ENCODE results near the gene RAB2B. TPM values are rescaled to one million over a fixed set of nuclear protein-coding genes. Genes with fewer than 3 reads are reported as not detected.
"Not testable (repeated sequence)": the region's sequence is repeated elsewhere in the genome, so short reads cannot be mapped to it uniquely, and the experiment has no call there.

Gene RAB2B
- total RNA-seq, 4 donors from 2014 or later: 26.8 to 66.8 (median 38.9) TPM

GRCh38 chr14:21467616-21468015 lies 9.1 kb downstream of the RAB2B start:
- 80 to 87% methylated on average over 1 of the region's 1 CpG for WGBS, 2 donors
- no peak for TF ChIP-seq POLR2A (IDR thresholded peaks at IDR 0.05)
- no peak for TF ChIP-seq CTCF (IDR thresholded peaks at IDR 0.05)
- intact Hi-C loops (cut with DNase I): no loop called here
- peaks cover 28 to 39% of the 10 kb centered on the region in 2 donors for H3K36me3 ChIP-seq
- H3K4me1 ChIP-seq: no peaks in the 10 kb centered on the region
- no peaks in the 10 kb centered on the region for H3K27me3 ChIP-seq
- DNase-seq: no peak
- no peak overlapping the region for H3K4me3 ChIP-seq (replicated peaks in 1 of 3)
- no peak overlapping the region for H3K27ac ChIP-seq
- H3K9me3 ChIP-seq: no peaks in the 10 kb centered on the region

DNA sequence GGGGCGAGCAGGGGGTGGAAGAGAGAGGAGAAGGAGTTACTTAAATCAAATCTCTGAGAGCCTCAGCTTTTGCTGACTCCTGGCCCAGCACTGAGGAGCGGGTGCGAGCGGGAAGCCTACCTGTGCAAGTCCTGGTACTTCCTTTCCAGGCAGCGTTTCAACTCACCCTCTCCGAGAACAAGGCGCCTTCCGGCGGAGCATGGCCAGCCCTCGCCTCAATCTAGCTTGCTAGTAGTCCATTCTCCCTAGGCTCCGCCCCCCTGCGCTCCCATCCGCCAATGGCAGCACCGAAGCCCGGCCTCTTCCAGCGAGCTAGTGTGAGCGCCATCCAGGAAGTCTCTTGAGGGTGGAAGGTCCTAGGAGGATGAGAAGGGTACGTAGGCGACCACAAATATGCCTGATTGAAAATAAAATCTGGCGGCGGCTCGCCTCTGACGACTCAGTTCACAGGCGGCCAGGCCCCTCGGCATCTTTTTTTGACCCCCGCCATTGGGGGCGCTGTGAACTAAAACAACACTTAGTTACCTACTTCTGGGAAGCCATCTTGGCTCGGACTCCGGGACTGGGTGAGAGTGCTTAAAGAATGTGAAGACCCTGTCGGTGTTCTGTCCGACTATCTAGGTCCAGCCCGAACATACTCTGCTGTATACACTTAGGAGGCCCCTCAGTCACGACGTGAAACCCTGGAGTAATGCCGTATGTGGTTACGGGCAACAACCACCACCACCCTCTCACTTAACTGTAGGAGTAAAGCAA lies 20.7 kb downstream of the RAB2B start, which contains the start of gene CHD8:
CHD8 (minus strand) TSS at position 212 of the 756 bp plus-strand sequence. CDS start 24,480 bp downstream, outside the sequence.
- no peaks in the 10 kb centered on the region for H3K9me3 ChIP-seq
- intact Hi-C loops (cut with DNase I): no loop called here
- H3K4me3 ChIP-seq (replicated peaks in 1 of 3): peak within 1 kb of the TSS; percentile 68 to 94 (median 89)
- peak; percentile 100 for DNase-seq
- H3K36me3 ChIP-seq: peaks cover 6 to 10% of the 10 kb centered on the region in 2 donors
- H3K27me3 ChIP-seq: no peaks in the 10 kb centered on the region
- TF ChIP-seq CTCF (IDR thresholded peaks at IDR 0.05) (peak in 3 of 6 experiments; percentile 25 to 48 (median 34)), POLR2A (IDR thresholded peaks at IDR 0.05) (peak in 1 of 2 donors; percentile 81)
- peaks cover 18 to 21% of the 10 kb centered on the region in 2 donors for H3K4me1 ChIP-seq
- 1% methylated on average over 29 to 31 of the region's 36 CpGs for WGBS, 2 donors
- peak within 1 kb of the TSS; percentile 91 to 98 (median 96) for H3K27ac ChIP-seq

DNA sequence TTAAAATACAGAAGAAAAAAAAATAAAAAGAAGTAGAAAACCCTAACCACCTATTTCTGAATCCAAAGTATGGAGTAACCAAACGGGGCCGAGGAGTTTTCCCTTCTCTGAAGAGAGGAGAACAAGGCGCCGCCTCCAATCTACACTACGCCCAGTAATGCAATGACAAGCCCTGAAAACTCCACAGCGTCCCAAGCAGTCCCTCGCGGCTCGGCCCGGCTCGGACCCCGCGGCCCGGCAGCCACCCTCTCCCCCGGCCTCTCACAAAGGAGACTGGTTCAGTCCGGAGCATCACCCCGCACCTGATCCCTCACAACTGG lies 21.2 kb downstream of the RAB2B start:
- Histone ChIP-seq H3K9me3 (no peaks in the 10 kb centered on the region), H3K4me3 (replicated peaks in 1 of 3) (peak overlapping the region; percentile 68 to 94 (median 89)), H3K36me3 (peaks cover under 1 to 5% of the 10 kb centered on the region in 2 donors), H3K27ac (peak overlapping the region; percentile 56 to 91 (median 79)), H3K4me1 (peaks cover 18 to 21% of the 10 kb centered on the region in 2 donors), H3K27me3 (no peaks in the 10 kb centered on the region)
- no peak for DNase-seq
- WGBS, 2 donors: 1% methylated on average over 17 of the region's 17 CpGs
- intact Hi-C loops (cut with DNase I): no loop called here
- TF ChIP-seq POLR2A (IDR thresholded peaks at IDR 0.05) (no peak), CTCF (IDR thresholded peaks at IDR 0.05) (no peak)

DNA sequence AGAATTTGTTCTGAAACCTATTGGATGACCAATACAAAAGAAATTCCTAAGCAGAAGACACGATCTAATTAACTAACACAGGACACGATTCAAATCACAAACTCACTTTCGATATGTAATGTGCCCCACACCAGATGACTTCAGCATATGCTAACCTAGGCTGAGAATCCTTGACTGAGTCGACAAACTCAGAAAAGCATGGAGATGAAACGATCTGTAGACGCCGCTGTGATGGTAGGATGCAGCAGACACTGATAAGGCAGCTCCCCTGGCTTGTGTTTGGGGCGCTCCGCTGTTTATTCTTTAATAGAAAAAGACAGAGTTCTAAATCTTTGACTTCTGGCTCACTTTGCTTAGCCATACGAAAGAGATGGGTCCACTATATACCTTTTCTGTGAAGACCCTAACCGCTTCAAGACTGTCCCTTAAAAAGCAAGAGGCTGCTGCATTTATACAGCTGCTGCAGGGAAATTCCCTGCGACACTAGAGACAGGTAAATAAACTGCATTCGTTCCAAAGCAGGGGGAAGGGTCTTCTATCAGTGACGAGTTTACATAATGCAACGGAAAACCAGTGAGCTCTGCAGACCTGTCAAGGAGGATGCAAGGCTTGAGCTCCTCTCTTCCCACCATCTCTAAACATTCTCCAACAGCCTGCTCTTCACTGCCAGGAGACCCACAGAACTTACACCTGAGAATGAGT lies 21.8 kb downstream of the RAB2B start:
- Histone ChIP-seq H3K4me1 (peaks cover 18 to 21% of the 10 kb centered on the region in 2 donors), H3K36me3 (peaks cover 0 to 2% of the 10 kb centered on the region in 2 donors), H3K27me3 (no peaks in the 10 kb centered on the region), H3K27ac (peak overlapping the region in 2 of 3 donors; percentile 56 to 91), H3K9me3 (no peaks in the 10 kb centered on the region), H3K4me3 (replicated peaks in 1 of 3) (peak overlapping the region in 2 of 3 donors; percentile 89 to 94)
- no peak for DNase-seq
- 21 to 30% methylated on average over 15 of the region's 15 CpGs for WGBS, 2 donors
- intact Hi-C loops (cut with DNase I): no loop called here
- no peak for TF ChIP-seq CTCF (IDR thresholded peaks at IDR 0.05)
- no peak for TF ChIP-seq POLR2A (IDR thresholded peaks at IDR 0.05)

- intact Hi-C loops (cut with DNase I): no loop called here
- no peak for TF ChIP-seq POLR2A (IDR thresholded peaks at IDR 0.05)
- TF ChIP-seq CTCF (IDR thresholded peaks at IDR 0.05): no peak
These were observed 26.9 kb downstream of the RAB2B start for GRCh38 chr14:21449899-21450216.

DNA sequence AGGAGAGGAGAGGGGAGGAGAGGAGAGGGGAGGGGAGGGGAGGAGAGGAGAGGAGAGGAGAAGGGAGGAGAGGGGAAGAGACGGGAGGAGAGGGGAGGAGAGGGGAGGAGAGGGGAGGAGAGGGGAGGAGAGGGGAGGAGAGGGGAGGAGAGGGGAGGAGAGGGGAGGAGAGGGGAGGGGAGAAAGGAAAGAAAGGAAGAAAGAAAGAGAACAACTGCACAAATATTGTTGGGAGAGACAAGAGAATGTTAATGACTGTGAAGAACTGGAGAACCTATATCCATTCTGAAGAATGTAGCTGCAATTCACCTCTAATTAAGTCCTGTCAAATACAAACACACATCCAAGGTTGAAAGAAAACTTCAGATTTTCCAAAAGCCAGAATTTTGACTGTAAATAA lies 34.1 kb downstream of the RAB2B start:
- H3K27ac ChIP-seq; H3K9me3 ChIP-seq; H3K4me1 ChIP-seq; H3K36me3 ChIP-seq; DNase-seq; intact Hi-C loops (cut with DNase I); H3K4me3 ChIP-seq (replicated peaks in 1 of 3); H3K27me3 ChIP-seq: not testable (repeated sequence)
- WGBS, 2 donors: 71 to 75% methylated on average over 1 of the region's 1 CpG

More at GRCh38 chr14:21449899-21450216, 26.9 kb downstream of the RAB2B start:
- H3K36me3 ChIP-seq: no peaks in the 10 kb centered on the region
- H3K27ac ChIP-seq: no peak overlapping the region
- no peaks in the 10 kb centered on the region for H3K9me3 ChIP-seq
- no peaks in the 10 kb centered on the region for H3K27me3 ChIP-seq
- peaks cover 13 to 14% of the 10 kb centered on the region in 2 donors for H3K4me1 ChIP-seq
- DNase-seq: no peak
- no peak overlapping the region for H3K4me3 ChIP-seq (replicated peaks in 1 of 3)
- WGBS, 2 donors: 89 to 97% methylated on average over 1 of the region's 1 CpG

Measured in thyroid gland (tissue), 4 donors.